ENCODE data around the gene CMTM4.
A peak's percentile ranks its signal among the peaks of the same experiment; 100 is the strongest.
"Not testable (repeated sequence)": the region's sequence is repeated elsewhere in the genome, so short reads cannot be mapped to it uniquely, and the experiment has no call there.

The CMTM4 gene

DNA sequence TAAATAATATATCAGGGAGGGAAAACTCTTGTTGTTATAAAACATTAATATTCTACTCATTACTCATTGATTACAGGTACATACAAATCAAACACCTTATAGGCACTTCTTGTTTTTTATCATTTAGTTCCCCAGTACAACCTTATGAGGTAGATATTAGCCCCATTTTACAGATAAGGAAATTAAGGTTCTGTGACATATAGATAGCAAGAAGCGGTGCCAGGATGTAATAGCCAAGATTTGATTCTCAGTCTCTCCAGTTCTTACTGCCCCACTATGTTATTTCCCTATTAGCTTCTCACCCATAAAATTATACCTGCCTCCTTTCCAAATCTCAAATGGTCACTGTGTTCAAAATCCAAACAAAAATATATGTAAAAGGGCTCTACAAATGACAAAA is 55.2 kb downstream of the CMTM4 start:
- DNase-seq (ENCODE audit: low spot score): no peak

DNA sequence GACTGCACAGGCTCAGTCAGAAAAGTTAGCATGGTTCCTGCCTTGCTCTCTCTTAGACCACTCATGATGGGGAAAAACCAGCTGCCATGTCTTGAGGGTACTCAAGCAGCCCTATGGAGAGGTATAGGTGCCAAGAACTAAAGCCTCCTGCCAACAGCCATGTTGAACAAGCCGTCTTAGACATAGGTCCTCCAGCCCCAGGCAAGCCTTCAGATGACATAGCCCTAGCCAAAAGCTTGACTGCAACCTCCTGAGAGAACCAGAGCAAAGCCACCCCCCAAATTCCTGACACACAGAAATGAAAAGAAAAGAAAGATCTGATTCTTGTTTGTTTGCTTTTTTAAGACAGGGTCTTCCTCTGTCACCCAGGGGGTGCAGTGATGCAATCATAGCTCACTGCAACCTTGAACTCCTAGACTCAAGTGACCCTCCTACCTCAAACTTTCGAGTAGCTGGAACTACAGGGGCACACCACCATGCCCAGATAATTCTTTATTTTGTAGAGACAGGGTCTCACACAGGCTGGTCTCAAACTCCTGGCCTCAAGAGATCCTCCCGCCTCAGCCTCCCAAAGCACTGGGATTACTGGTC is 55.7 kb downstream of the CMTM4 start:
- no peak for DNase-seq (ENCODE audit: low spot score)

GRCh38 chr16:66639091-66639885 is 57.3 kb downstream of the CMTM4 start:
- no peak for DNase-seq (ENCODE audit: low spot score)

- no peak for DNase-seq (ENCODE audit: low spot score)
Observed at GRCh38 chr16:66637806-66638205, 58.7 kb downstream of the CMTM4 start.

GRCh38 chr16:66636199-66636598 is 60.3 kb downstream of the CMTM4 start:
- no peak for DNase-seq (ENCODE audit: low spot score)

DNA sequence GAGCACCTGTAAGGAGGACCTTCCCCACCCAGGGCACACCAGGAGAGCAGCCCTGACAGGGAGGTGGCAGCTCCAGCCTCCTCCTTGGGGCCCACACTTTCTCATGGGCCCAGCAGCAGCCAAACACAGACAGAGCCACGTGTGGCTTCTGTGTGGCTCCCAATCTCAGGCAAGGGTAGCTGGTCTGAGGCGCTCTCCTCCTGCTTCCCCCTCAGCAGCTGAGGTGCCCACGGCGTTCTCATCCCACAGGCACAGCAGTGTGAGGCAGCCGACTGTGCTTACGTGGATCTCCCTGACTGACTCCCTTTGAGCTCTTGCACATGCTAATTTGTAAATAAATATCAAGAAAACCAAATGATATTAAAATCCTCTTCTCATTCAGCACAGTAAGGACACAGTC is 61.1 kb downstream of the CMTM4 start:
- no peak for DNase-seq (ENCODE audit: low spot score)

DNA sequence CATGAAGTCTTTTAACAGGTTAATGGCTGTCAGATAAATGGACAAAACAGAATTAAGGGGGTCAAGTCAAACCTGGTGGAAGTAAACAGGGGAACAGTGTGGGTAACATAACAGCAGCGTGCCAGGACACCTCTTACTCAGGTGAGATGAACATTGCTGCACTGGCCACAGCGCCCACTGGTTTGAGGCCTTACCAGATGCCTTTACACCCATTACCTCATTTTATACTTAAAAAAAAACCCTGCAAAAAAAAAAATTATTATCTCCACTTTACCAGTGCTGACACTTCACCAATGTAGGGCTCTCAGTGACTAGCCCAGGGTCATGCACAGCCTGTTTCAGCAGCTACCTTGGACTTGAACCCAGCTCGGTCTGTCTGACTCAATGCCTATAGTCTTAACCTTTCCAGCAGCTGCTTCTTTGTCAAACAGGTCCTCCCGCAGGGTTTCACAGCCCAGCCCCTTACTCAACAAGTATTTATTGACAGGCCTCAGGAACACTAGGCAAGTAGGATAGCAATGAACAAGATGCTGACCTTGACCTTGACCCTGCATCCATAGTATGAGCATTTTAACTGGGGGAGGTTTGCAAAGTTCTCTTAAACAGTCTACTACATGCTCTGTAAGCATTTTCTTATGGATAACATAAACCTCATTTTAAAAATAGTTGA is 61.9 kb downstream of the CMTM4 start:
- DNase-seq (ENCODE audit: low spot score): no peak

GRCh38 chr16:66631558-66631957 is 65.0 kb downstream of the CMTM4 start:
- not testable (repeated sequence) for DNase-seq (ENCODE audit: low spot score)

- not testable (repeated sequence) for DNase-seq (ENCODE audit: low spot score)
Observed at GRCh38 chr16:66630561-66631260, 65.8 kb downstream of the CMTM4 start.

- no peak for DNase-seq (ENCODE audit: low spot score)
Observed at GRCh38 chr16:66629856-66630255, 66.7 kb downstream of the CMTM4 start.

DNA sequence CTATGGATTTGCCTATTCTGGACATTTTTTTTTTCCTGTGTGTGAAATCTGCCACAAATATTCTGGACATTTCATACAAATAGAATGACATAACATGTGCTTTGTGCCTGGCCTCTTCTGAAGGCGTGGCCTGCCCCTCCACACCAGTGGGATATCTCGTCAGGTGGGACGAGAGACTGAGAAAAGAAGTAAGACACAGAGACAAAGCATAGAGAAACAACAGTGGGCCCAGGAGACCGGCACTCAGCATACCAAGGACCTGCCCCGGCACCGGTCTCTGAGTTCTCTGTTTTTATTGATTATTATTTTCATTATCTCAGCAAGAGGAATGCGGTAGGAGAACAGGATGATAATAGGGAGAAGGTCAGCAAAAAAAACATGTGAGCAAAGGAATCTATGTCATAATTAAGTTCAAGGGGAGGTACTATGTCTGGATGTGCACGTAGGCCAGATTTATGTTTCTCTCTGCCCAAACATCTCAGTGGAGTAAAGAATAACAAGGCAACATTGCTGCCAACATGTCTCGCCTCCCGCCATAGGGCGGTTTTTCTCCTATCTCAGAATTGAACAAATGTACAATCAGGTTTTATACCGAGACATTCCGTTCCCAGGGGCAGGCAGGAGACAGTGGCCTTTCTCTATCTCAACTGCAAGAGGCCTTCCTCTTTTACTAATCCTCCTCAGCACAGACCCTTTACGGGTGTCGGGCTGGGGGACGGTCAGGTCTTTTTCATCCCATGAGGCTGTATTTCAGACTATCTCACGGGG is 68.7 kb downstream of the CMTM4 start:
- DNase-seq (ENCODE audit: low spot score): not testable (repeated sequence)

- no peak for DNase-seq (ENCODE audit: low spot score)
Observed at GRCh38 chr16:66623755-66624154, 72.8 kb downstream of the CMTM4 start.

DNA sequence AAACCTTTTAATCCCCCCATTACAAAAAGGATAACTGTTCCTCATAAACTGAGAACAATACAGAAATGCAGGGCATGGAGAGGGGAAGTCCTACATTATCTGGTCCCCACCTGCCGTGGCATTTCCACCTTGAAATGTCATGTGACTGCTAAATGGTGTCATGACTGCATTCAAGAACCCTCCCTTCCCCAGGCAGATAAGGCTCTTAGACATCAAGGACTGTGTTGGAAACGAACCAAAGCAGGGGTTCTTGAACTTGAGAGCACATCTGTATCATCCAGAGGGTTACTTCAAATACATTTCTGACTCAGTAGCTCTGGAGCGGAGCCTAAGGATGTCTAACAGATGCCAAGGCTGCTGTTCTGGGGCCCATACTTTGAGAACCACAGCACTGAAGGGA is 73.7 kb downstream of the CMTM4 start:
- DNase-seq (ENCODE audit: low spot score): no peak

GRCh38 chr16:66621973-66622372 is 74.6 kb downstream of the CMTM4 start:
- DNase-seq (ENCODE audit: low spot score): no peak

- DNase-seq (ENCODE audit: low spot score): no peak
Observed at GRCh38 chr16:66620429-66620795, 76.1 kb downstream of the CMTM4 start.

- DNase-seq (ENCODE audit: low spot score): no peak
Observed at GRCh38 chr16:66619534-66620428, 76.8 kb downstream of the CMTM4 start.

DNA sequence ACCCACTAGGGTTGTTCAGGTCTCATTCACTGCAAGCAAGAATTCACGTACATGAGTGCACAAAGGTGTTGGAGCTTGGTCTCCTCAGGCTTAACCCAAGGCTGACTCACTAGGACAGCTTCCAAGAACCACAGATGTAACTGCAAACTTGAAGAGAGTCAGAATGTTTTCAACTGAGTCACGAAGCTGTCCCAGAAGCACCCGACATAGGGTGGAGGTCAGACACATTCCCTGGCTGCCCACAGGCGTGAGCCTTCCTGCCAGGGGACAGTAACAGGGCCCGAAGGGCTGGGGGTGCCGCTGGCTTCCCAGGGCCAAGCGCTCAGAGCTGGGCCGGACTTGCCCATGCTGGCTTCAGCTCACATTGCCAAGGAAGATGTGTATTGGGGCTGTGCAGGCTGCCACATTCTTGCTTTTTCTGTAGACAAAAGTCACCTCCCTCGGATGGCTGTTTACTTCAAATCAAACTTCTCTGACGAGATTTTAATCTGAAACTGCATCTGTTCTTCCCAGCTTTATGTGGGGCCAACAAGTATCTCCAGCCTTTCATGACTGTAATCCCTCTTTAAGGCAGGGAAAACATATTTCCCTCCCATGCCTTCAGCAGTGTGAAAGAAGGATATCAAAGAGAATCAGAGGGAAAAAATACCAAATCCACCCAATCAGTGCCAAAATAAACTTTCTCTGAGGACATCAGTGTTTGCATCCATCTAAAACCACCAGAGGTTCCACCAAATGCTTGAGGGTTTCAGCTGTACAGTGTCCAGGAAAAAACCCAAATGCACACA is 77.8 kb downstream of the CMTM4 start:
- no peak for DNase-seq (ENCODE audit: low spot score)

DNA sequence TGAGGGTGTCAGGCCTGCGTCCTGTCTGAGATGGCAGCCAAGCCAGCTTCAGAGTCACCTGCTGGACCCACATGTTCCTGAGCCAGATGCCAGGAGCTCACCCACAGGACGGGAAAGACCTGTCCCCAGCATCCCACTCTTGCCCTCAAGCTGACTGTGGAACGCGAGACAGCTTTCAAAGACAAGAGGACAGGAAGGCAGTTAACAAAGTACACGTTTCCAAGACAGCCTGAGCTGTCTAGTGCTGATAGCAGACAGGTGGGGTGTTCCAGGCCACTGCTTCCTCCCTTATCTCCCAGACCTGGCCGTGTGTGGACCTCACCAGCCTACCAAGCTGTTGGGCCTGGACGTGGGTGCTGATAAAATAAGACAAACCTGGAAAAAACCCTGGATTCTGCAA is 78.8 kb downstream of the CMTM4 start:
- DNase-seq (ENCODE audit: low spot score): peak; percentile 27

DNA sequence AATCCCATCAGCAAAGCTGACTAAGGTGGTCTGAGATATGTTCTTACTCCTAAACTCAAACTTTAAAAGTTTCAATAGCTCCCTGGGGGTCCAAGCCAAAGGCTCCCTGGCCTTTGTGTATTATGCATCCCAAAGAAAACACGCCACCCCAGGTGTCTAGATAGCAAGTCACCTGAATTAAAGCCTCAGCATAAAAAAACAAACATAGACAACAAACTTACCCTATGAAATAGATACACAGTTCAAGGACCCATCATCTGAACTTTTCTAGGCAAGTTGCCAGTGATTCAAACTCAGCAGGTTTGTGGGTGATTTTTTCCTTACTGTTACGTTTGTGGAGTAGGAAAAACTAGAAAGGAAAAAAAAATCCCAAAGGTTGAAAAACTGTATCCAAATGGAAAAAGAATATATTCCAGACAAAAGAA is 79.5 kb downstream of the CMTM4 start:
- no peak for DNase-seq (ENCODE audit: low spot score)

GRCh38 chr16:66616592-66616991 is 80.0 kb downstream of the CMTM4 start:
- no peak for DNase-seq (ENCODE audit: low spot score)

All from SK-N-DZ (cell line).